GM03348 (cell line): ENCODE data around the gene ALPI.

Experiments
- DNase-seq: peaks from one replicate; pipeline ENCODE4 v3.0.0; 2012; ENCODE audit warnings: low spot score

Gene ALPI

DNA sequence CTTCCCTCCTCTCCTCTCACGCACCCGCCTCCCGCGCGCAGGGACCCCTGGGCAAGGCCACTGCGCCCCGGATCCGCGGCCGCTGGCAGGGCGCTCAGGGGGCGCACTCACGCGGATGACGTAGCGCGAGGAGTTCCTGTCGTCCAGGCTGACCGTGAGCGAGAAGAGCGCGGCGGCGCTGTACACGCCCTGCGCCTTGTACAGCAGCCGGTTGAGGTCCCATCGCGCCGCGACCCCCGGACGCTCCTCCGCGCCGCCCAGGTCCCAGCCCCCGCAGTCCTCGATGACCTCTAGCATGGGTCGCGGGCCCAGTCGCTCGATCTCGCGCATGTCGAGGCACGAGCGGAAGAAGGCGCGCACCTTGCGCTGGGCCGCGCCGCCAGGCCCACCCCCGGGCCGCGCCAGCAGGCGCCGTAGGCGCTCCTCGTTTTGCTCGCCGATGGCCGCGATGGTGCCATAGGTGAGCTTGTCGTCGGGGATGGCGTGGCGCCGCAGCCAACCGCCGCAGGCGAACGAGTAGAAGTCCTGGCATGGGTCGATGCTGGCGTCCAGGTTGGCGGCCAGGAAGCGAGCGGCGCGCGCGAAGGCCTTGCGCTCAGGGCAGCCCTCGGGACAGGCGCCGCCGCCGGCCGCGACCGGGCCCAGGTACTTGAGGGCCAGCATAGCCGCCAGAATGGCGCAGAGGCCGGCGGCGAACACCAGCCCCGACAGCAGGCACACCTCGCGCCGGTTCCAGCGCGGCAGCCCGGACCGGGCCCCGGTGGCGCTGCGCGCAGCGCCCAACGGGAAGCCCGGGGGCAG is 30.0 kb downstream of the ALPI start:
- DNase-seq, result no peak

GRCh38 chr2:232486558-232487384 is 30.8 kb downstream of the ALPI start:
- DNase-seq, result no peak

GRCh38 chr2:232487385-232488096 is 31.6 kb downstream of the ALPI start, which contains the start of gene ECEL1:
TSS of gene ECEL1 (minus strand) at chr2:232487834. CDS start at chr2:232486653, 1,181 bp downstream.
- no peak for DNase-seq

DNA sequence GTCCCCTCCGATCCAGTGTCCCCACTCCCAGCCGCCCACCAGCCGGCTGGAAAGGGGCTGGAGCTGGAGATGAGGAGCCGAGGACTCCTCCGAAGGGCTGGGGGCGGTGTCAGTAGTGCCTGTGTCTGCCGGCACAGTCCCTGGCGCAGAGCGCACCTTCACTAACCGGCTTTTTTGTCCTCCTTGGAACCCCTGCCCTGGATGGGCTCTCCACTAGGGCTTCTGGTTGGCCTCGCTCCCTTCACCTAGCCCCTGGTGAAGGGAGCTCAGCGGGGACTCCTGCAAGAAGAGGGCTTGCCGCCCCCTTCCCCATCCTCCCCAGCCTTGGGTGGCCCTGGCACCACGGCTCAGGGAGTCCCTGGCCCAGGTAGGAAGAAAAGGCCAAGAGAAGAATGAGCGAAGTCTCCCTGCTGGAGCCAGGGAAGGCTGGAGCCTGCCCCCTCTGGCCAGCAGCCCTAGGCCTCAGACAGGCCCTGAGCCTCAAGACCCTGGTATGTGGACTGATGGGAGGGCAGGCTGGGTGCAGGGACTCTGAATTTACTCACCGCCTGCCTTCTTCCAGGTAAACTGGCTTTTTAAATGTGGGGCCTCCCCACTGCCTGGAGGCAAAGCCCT is 32.3 kb downstream of the ALPI start:
- no peak for DNase-seq

DNA sequence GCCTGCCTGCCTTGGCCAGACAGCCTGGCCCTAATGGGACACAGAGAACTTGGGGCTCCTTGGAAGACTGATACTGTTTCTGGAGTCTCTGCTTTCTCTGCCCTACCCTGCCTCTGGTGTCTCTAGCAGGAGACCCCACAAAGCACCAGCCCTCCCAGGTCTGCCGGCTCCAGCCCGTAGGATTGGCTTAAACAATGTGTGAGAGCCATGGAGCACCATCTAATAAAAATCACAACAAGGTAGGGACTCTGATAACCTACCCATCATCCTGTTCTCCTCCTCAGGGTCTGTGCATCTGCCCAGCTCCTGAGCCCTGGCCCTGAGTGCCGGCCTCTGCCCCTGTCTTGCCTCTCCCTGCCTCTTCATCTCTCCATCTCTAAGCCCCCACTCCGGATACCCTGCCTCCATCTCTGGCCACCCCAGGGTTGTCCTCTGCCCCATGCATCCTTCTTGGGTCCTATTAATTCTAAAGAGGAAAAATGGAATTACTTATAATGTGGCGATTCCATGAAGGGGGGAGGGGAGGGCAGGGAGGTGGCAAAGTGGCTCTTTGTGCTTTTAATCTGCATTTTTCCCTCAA is 32.9 kb downstream of the ALPI start:
- no peak for DNase-seq

GRCh38 chr2:232489516-232490220 is 33.7 kb downstream of the ALPI start:
- no peak for DNase-seq

DNA sequence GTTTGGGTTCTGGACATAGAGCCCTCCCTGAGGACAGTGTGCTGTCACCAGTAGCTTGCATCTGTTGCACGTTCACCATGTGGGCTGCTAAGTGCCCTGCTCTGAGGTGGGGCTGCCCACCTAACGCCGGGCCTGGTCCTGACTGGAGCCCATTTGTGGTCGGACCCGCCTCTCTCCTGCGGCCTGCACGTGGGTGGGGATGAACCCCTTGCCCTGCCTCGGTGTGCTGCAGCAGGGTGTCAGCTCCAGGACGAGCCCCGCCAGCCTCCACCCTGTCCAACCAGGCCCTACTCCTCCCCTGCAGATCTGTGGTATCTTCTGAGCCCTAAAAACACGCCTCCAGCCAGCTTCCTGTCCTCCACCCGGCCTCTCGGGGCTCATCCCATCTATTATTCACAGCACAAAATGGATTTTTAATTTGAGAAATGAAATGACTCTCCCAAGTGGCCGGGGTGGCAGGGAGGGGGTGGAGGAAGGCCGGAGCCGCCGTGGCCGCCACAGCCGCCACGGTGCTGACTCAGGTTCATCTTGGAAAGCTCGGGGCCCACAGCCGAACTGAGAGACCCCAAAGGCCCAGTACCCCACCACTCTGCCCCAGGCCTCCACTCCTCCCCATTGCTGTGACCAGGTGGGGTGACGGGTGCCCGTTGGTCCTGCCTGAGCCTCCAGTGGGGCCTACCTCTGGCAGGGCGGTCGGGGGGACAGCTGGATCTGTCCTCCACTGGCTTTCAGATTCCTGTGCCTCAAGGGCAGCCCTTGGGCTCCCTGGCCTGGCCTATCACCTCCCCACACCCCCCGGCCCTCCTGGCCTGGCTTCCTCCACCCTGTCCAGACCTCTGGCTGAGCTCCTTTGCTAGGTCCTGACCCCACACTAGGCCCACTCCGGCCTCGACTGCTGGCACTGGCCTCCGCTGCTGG is 34.5 kb downstream of the ALPI start:
- DNase-seq, result no peak

- no peak for DNase-seq
These were observed 35.3 kb downstream of the ALPI start for GRCh38 chr2:232491139-232491780.

DNA sequence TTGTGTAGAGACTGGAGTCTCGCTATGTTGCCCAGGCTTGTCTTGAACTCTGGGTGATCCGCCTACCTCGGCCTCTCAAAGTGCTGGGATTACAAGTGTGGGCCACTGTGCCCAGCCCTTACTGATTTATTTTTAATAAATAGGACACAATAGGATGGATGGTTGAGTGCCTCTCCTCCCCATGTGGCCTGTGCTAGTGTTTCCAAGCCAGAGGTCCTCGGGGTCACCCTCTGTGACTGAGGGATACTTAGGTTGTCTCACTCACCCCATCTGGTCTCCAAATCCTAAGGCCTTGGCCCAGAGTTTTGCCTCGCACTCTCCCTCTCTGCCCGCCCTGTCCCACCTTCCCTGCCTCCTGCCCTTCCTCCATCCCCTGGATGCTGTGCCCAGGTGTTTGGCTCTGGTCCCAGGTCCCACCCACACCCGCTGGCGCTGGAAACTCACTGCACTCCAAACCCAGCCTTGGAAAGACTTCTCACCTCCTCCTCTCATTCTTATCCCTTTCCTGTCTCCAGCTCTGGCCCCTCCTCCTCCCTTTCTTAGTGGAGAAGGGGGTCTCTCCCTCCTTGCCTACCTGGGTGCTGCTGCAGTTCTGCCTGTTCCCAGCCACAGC is 36.4 kb downstream of the ALPI start:
- DNase-seq, result no peak

- DNase-seq, result no peak
These were observed 37.2 kb downstream of the ALPI start for GRCh38 chr2:232492963-232493700.

GRCh38 chr2:232493701-232494474 is 37.9 kb downstream of the ALPI start:
- DNase-seq, result no peak

GRCh38 chr2:232494542-232494941 is 38.6 kb downstream of the ALPI start:
- no peak for DNase-seq

GRCh38 chr2:232495292-232495691 is 39.3 kb downstream of the ALPI start:
- DNase-seq, result no peak

GRCh38 chr2:232496501-232497270 is 40.7 kb downstream of the ALPI start:
- DNase-seq, result no peak

DNA sequence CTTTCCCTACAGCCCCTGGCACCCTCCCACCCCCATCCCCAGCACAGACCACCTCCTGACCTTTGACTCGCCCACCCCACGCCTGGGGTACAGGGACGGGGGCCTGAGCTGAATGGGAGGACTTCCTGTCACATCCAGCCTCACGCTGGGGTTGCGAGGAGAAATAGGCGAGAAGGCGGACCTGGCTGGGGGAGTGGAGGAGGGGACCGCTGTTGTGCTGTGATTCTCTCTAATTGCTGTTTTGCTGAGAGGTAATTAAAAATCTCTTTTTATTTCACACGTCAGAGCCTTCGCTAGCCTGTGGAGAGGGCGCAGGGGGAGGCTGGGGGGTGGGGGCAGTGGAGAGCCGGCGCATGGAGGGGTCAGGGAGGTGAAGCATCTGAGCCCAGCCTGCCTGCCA is 41.4 kb downstream of the ALPI start:
- DNase-seq, result no peak

DNA sequence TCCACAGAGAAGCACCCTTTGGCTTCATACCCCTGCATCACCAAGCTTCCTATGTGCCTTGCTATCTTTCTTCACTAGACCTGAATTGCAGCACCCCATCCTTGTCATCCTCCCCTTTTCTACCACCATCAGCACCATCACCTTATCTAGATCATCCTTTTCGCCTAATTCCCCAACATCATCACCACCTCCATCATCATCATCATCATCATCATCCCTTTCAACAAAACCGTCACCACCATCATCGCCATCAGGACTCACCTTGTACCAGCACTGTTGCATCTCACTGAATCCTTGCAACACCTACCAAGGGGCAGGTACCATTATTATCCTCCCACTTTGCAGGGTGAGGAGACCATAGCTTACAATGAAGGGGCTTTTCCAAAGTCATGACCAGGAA is 42.5 kb downstream of the ALPI start:
- DNase-seq, result no peak

GRCh38 chr2:232501331-232501771 is 45.4 kb downstream of the ALPI start:
- DNase-seq, result no peak
